GM18951 (cell line): ENCODE measurements around the gene GLP2R.
"Not testable (repeated sequence)": the region's sequence is repeated elsewhere in the genome, so short reads cannot be mapped to it uniquely, and the experiment has no call there.

ENCODE experiments used
- POLR2A ChIP-seq: IDR thresholded peaks from 4 replicates; pipeline ENCODE4 v1.6.1; 2011; ENCODE audit warnings: mild to moderate bottlenecking; ENCODE audit not compliant: insufficient read length, insufficient read depth; ENCODE audit errors: extremely low read depth
- in situ Hi-C: fragments of 300-500 bp; cut with MboI; formaldehyde crosslinking; loops from one replicate; pipeline ENCODE4 v1.12.0; 2022; ENCODE audit warnings: low sequenced_read_pairs, mixed read lengths, inconsistent platforms; ENCODE audit not compliant: unreplicated experiment

GLP2R gene

GRCh38 chr17:9918352-9918751 lies 92.6 kb downstream of the GLP2R start:
- no peak for TF ChIP-seq POLR2A
- in situ Hi-C loops: no loop called here

- no peak for TF ChIP-seq POLR2A
- in situ Hi-C loops: no loop called here
Observed at GRCh38 chr17:9918804-9919352, 93.2 kb downstream of the GLP2R start.

GRCh38 chr17:9921216-9921615 lies 95.5 kb downstream of the GLP2R start:
- in situ Hi-C loops: not testable (repeated sequence)

- no peak for TF ChIP-seq POLR2A
Observed at GRCh38 chr17:9922012-9922848, 96.5 kb downstream of the GLP2R start.

GRCh38 chr17:9924735-9925191 lies 99.0 kb downstream of the GLP2R start:
- in situ Hi-C loops: loop anchor here (25.0 kb wide), 1 partner anchor 688 kb away; no protein-coding TSS in a partner anchor
- no peak for TF ChIP-seq POLR2A

More at GRCh38 chr17:9922012-9922848, 96.5 kb downstream of the GLP2R start:
- in situ Hi-C loops: no loop called here

- in situ Hi-C loops: loop anchor here (25.0 kb wide), 1 partner anchor 687 kb away; no protein-coding TSS in a partner anchor
- TF ChIP-seq POLR2A: no peak
Observed at GRCh38 chr17:9925457-9925856, 99.7 kb downstream of the GLP2R start.

- no peak for TF ChIP-seq POLR2A
- in situ Hi-C loops: loop anchor here (25.0 kb wide), 1 partner anchor 686 kb away; no protein-coding TSS in a partner anchor
Observed at GRCh38 chr17:9926150-9926804, 100.6 kb downstream of the GLP2R start.

GRCh38 chr17:9928601-9929333 lies 103.0 kb downstream of the GLP2R start:
- in situ Hi-C loops: loop anchor here (25.0 kb wide), 1 partner anchor 684 kb away; no protein-coding TSS in a partner anchor
- TF ChIP-seq POLR2A: no peak

GRCh38 chr17:9929871-9930270 lies 104.1 kb downstream of the GLP2R start:
- in situ Hi-C loops: loop anchor here (25.0 kb wide), 1 partner anchor 682 kb away; no protein-coding TSS in a partner anchor
- TF ChIP-seq POLR2A: no peak

GRCh38 chr17:9931144-9931741 lies 105.5 kb downstream of the GLP2R start:
- in situ Hi-C loops: loop anchor here (25.0 kb wide), 1 partner anchor 681 kb away; no protein-coding TSS in a partner anchor
- TF ChIP-seq POLR2A: no peak

- no peak for TF ChIP-seq POLR2A
Observed at GRCh38 chr17:9932491-9932890, 106.8 kb downstream of the GLP2R start.

GRCh38 chr17:9934331-9934730 lies 108.6 kb downstream of the GLP2R start:
- TF ChIP-seq POLR2A: no peak
- in situ Hi-C loops: loop anchor here (25.0 kb wide), 1 partner anchor 678 kb away; no protein-coding TSS in a partner anchor

More at GRCh38 chr17:9932491-9932890, 106.8 kb downstream of the GLP2R start:
- in situ Hi-C loops: loop anchor here (25.0 kb wide), 1 partner anchor 680 kb away; no protein-coding TSS in a partner anchor

- no peak for TF ChIP-seq POLR2A
- in situ Hi-C loops: loop anchor here (25.0 kb wide), 1 partner anchor 677 kb away; no protein-coding TSS in a partner anchor
Observed at GRCh38 chr17:9935408-9935807, 109.7 kb downstream of the GLP2R start.
